Stimulated activated CD4-positive, alpha-beta T cell treated with anti-CD3 and anti-CD28 coated beads, Interleukin-12 subunit alpha, Interleukin-12 subunit beta, amount 100 ng/mL, for 48 hours (primary cell): ENCODE results near the gene CATSPER1.

Experiments
- DNase-seq, 3 donors: peaks; one replicate each; pipeline ENCODE4 v3.0.0-alpha.2; 2020; ENCODE audit warnings: low read depth in 2 of 3, low spot score in 1 of 3

The CATSPER1 gene

GRCh38 chr11:65973439-65974110, 52.7 kb downstream of the CATSPER1 start:
- no peak for DNase-seq

GRCh38 chr11:65972116-65972515, 54.2 kb downstream of the CATSPER1 start:
- no peak for DNase-seq

GRCh38 chr11:65968600-65969482, 57.4 kb downstream of the CATSPER1 start:
- DNase-seq: no peak

- no peak for DNase-seq
Observed at GRCh38 chr11:65967329-65967934, 58.8 kb downstream of the CATSPER1 start.
